Astrocyte of the cerebellum (primary cell): Measurements from ENCODE around the gene OR2T35.
"Not testable (repeated sequence)": the region's sequence is repeated elsewhere in the genome, so short reads cannot be mapped to it uniquely, and the experiment has no call there.

Experiments
- DNase-seq: peaks from one replicate; pipeline ENCODE4 v3.0.0-alpha.2; 2011; ENCODE audit warnings: low read depth
- H3K4me3 ChIP-seq: 2 replicates; pipeline ENCODE4 v1.5.1; 2011; ENCODE audit warnings: mild to moderate bottlenecking, low read depth, low read length, moderate library complexity
- CTCF ChIP-seq: IDR thresholded peaks from 2 replicates; pipeline ENCODE4 v1.5.1; 2012; ENCODE audit warnings: low read length, low read depth, moderate library complexity, mild to moderate bottlenecking; ENCODE audit errors: missing control alignments
- in situ Hi-C: cut with HindIII; loops from 2 replicates; pipeline ENCODE4 v1.10.0; 2017; ENCODE audit warnings: low sequenced_read_pairs

The OR2T35 gene

GRCh38 chr1:248645178-248645577 lies at the start of gene OR2T35:
TSS of gene OR2T35 (minus strand) at chr1:248645278. CDS start at chr1:248639258, 6,020 bp downstream.
- H3K4me3 ChIP-seq, in situ Hi-C loops, DNase-seq: not testable (repeated sequence)

GRCh38 chr1:248691567-248692155 lies 46.6 kb upstream of the OR2T35 start:
- DNase-seq = no peak
- in situ Hi-C loops = no loop called here
- no peak for TF ChIP-seq CTCF
- H3K4me3 ChIP-seq = no peak overlapping the region

- no peak overlapping the region for H3K4me3 ChIP-seq
- in situ Hi-C loops = no loop called here
- no peak for DNase-seq
- no peak for TF ChIP-seq CTCF
Measured at GRCh38 chr1:248688527-248689298, 43.6 kb upstream of the OR2T35 start.

GRCh38 chr1:248686815-248687214 lies 41.7 kb upstream of the OR2T35 start:
- no peak for DNase-seq

GRCh38 chr1:248681651-248682050 lies 36.6 kb upstream of the OR2T35 start:
- in situ Hi-C loops = no loop called here
- H3K4me3 ChIP-seq = no peak overlapping the region
- TF ChIP-seq CTCF = no peak
- DNase-seq = no peak

More at GRCh38 chr1:248686815-248687214, 41.7 kb upstream of the OR2T35 start:
- TF ChIP-seq CTCF = no peak
- in situ Hi-C loops = no loop called here
- H3K4me3 ChIP-seq = no peak overlapping the region

- TF ChIP-seq CTCF = no peak
- in situ Hi-C loops = no loop called here
- DNase-seq = no peak
Measured at GRCh38 chr1:248670003-248670402, 24.9 kb upstream of the OR2T35 start.

GRCh38 chr1:248663453-248664328 lies 18.6 kb upstream of the OR2T35 start:
- in situ Hi-C loops, H3K4me3 ChIP-seq, DNase-seq: not testable (repeated sequence)

More at GRCh38 chr1:248670003-248670402, 24.9 kb upstream of the OR2T35 start:
- H3K4me3 ChIP-seq = no peak overlapping the region

GRCh38 chr1:248656797-248657196 lies 11.7 kb upstream of the OR2T35 start:
- in situ Hi-C loops, DNase-seq, H3K4me3 ChIP-seq: not testable (repeated sequence)

- in situ Hi-C loops, DNase-seq: not testable (repeated sequence)
Measured at GRCh38 chr1:248655354-248655753, 10.3 kb upstream of the OR2T35 start, which contains the start of gene OR2T27. TSS of gene OR2T27 (minus strand) at chr1:248655528. CDS start at chr1:248650884, 4,644 bp downstream.

GRCh38 chr1:248648770-248649536 lies 3.9 kb upstream of the OR2T35 start:
- H3K4me3 ChIP-seq, in situ Hi-C loops: not testable (repeated sequence)

More at GRCh38 chr1:248655354-248655753, 10.3 kb upstream of the OR2T35 start, which contains the start of gene OR2T27:
- not testable (repeated sequence) for H3K4me3 ChIP-seq

More at GRCh38 chr1:248648770-248649536, 3.9 kb upstream of the OR2T35 start:
- not testable (repeated sequence) for DNase-seq
